WTC11 (cell line): Measurements from ENCODE around the gene MAB21L4. TPM values are rescaled to one million over a fixed set of nuclear protein-coding genes. Genes with fewer than 3 reads are reported as not detected.

ENCODE experiments used
- ATAC-seq: fragments of 200-7000 bp; cut with Tn5 transposase; 2 replicates; pipeline ENCODE4 v1.10.0; 2021; ENCODE audit warnings: mild to moderate bottlenecking, moderate library complexity
- CTCF ChIA-PET: fragments of 300-600 bp; sonication (Branson Sonifier 250); formaldehyde crosslinking; loops from one replicate; lab custom pipeline; 2021; ENCODE audit warnings: antibody characterized with exemption; lab: Charles Lee
- POLR2A ChIA-PET: fragments of 350-600 bp; sonication (Branson Sonifier 250); formaldehyde crosslinking; loops from one replicate; lab custom pipeline; 2021; ENCODE audit warnings: antibody characterized with exemption; lab: Charles Lee
- DNase-seq: peaks from one replicate; pipeline ENCODE4 v3.0.0; 2021; ENCODE audit warnings: low spot score
- H3K27ac Mint-ChIP-seq: 2 replicates; pipeline ENCODE4 v1.8.0; 2021; ENCODE audit warnings: mixed read lengths
- H3K27me3 Mint-ChIP-seq: 2 replicates; pipeline ENCODE4 v1.8.0; 2021; ENCODE audit warnings: low read depth, mild to moderate bottlenecking, moderate library complexity, mixed read lengths
- H3K36me3 Mint-ChIP-seq: 2 replicates; pipeline ENCODE4 v1.8.0; 2021; ENCODE audit warnings: mixed read lengths
- H3K4me1 Mint-ChIP-seq: 2 replicates; pipeline ENCODE4 v1.8.0; 2022; ENCODE audit warnings: mixed read lengths
- H3K4me3 Mint-ChIP-seq: 2 replicates; pipeline ENCODE4 v1.8.0; 2021; ENCODE audit warnings: mild to moderate bottlenecking, moderate library complexity, mixed read lengths
- H3K9me3 Mint-ChIP-seq: 2 replicates; pipeline ENCODE4 v1.8.0; 2021; ENCODE audit warnings: mixed read lengths
- AFF4 ChIP-seq: sonication (generic); formaldehyde crosslinking; IDR thresholded peaks from 2 replicates; pipeline ENCODE4 v1.8.1; 2023; ENCODE audit warnings: mild to moderate bottlenecking, missing genetic modification reagents, borderline replicate concordance
- CBFB ChIP-seq: sonication (generic); formaldehyde crosslinking; IDR thresholded peaks from 2 replicates; pipeline ENCODE4 v1.8.1; 2022; ENCODE audit warnings: mild to moderate bottlenecking, low read depth, missing genetic modification reagents
- IRF2 ChIP-seq: sonication (generic); formaldehyde crosslinking; IDR thresholded peaks from 2 replicates; pipeline ENCODE4 v1.8.0; 2022; ENCODE audit warnings: low read depth, missing genetic modification reagents, borderline replicate concordance
- MYBL2 ChIP-seq: sonication (generic); formaldehyde crosslinking; IDR thresholded peaks from 2 replicates; pipeline ENCODE4 v1.8.1; 2023; ENCODE audit warnings: mild to moderate bottlenecking, moderate library complexity, missing genetic modification reagents
- PRDM15 ChIP-seq: sonication (generic); formaldehyde crosslinking; IDR thresholded peaks from 2 replicates; pipeline ENCODE4 v1.8.0; 2022; ENCODE audit warnings: missing genetic modification reagents
- ZNF232 ChIP-seq: sonication (generic); formaldehyde crosslinking; IDR thresholded peaks from 2 replicates; pipeline ENCODE4 v1.8.0; 2022; ENCODE audit warnings: mild to moderate bottlenecking, missing genetic modification reagents
- ZNF317 ChIP-seq: sonication (generic); formaldehyde crosslinking; IDR thresholded peaks from 2 replicates; pipeline ENCODE4 v1.8.1; 2023; ENCODE audit warnings: low read depth, mild to moderate bottlenecking, moderate library complexity, missing genetic modification reagents, borderline replicate concordance
- ZNF671 ChIP-seq: fragments of 250-450 bp; sonication (Bioruptor Pico); IDR thresholded peaks from 2 replicates; pipeline ENCODE4 v1.8.0; 2021; ENCODE audit warnings: mild to moderate bottlenecking
- total RNA-seq: library from RNA; stranded (reverse); gene quantifications from 3 replicates; pipeline ENCODE4 v1.2.3, GENCODE V29; 2021
- TF ChIP-seq, protein P1 (sequence below): fragments of 250-450 bp; sonication (Bioruptor Pico); IDR thresholded peaks from 2 replicates; pipeline ENCODE4 v1.9.0; 2021; ENCODE audit warnings: mild to moderate bottlenecking, borderline replicate concordance
- TF ChIP-seq, protein P2 (sequence below): sonication (generic); formaldehyde crosslinking; IDR thresholded peaks from 2 replicates; pipeline ENCODE4 v1.8.1; 2023; ENCODE audit warnings: mild to moderate bottlenecking, missing genetic modification reagents, moderate library complexity
- TF ChIP-seq, protein P3 (sequence below): fragments of 250-450 bp; sonication (Bioruptor Pico); IDR thresholded peaks from 2 replicates; pipeline ENCODE4 v2.1.2; 2022; ENCODE audit warnings: mild to moderate bottlenecking, moderate library complexity

The MAB21L4 gene
- total RNA-seq, 1 experiment from 2014 or later = not detected

GRCh38 chr2:240911641-240912265 is 15.8 kb upstream of the MAB21L4 start:
- ATAC-seq (no peak), DNase-seq (no peak)
- H3K36me3 Mint-ChIP-seq = no peaks in the 10 kb centered on the region
- no peak overlapping the region for H3K27ac Mint-ChIP-seq
- no peaks in the 10 kb centered on the region for H3K9me3 Mint-ChIP-seq
- no peak overlapping the region for H3K4me3 Mint-ChIP-seq
- TF ChIP-seq, protein P1, sequence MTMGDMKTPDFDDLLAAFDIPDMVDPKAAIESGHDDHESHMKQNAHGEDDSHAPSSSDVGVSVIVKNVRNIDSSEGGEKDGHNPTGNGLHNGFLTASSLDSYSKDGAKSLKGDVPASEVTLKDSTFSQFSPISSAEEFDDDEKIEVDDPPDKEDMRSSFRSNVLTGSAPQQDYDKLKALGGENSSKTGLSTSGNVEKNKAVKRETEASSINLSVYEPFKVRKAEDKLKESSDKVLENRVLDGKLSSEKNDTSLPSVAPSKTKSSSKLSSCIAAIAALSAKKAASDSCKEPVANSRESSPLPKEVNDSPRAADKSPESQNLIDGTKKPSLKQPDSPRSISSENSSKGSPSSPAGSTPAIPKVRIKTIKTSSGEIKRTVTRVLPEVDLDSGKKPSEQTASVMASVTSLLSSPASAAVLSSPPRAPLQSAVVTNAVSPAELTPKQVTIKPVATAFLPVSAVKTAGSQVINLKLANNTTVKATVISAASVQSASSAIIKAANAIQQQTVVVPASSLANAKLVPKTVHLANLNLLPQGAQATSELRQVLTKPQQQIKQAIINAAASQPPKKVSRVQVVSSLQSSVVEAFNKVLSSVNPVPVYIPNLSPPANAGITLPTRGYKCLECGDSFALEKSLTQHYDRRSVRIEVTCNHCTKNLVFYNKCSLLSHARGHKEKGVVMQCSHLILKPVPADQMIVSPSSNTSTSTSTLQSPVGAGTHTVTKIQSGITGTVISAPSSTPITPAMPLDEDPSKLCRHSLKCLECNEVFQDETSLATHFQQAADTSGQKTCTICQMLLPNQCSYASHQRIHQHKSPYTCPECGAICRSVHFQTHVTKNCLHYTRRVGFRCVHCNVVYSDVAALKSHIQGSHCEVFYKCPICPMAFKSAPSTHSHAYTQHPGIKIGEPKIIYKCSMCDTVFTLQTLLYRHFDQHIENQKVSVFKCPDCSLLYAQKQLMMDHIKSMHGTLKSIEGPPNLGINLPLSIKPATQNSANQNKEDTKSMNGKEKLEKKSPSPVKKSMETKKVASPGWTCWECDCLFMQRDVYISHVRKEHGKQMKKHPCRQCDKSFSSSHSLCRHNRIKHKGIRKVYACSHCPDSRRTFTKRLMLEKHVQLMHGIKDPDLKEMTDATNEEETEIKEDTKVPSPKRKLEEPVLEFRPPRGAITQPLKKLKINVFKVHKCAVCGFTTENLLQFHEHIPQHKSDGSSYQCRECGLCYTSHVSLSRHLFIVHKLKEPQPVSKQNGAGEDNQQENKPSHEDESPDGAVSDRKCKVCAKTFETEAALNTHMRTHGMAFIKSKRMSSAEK (CRISPR knock-in tag) = no peak
- no peak for TF ChIP-seq ZNF671 (CRISPR knock-in tag)
- TF ChIP-seq IRF2 (CRISPR knock-in tag) = no peak
- TF ChIP-seq MYBL2 (CRISPR knock-in tag) = no peak
- TF ChIP-seq, protein P2, sequence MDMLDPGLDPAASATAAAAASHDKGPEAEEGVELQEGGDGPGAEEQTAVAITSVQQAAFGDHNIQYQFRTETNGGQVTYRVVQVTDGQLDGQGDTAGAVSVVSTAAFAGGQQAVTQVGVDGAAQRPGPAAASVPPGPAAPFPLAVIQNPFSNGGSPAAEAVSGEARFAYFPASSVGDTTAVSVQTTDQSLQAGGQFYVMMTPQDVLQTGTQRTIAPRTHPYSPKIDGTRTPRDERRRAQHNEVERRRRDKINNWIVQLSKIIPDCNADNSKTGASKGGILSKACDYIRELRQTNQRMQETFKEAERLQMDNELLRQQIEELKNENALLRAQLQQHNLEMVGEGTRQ = no peak
- no peak for TF ChIP-seq ZNF317 (CRISPR knock-in tag)
- TF ChIP-seq AFF4 = no peak
- no peak for TF ChIP-seq ZNF232
- no peak for TF ChIP-seq CBFB
- no peak for TF ChIP-seq PRDM15 (CRISPR knock-in tag)
- TF ChIP-seq, protein P3, sequence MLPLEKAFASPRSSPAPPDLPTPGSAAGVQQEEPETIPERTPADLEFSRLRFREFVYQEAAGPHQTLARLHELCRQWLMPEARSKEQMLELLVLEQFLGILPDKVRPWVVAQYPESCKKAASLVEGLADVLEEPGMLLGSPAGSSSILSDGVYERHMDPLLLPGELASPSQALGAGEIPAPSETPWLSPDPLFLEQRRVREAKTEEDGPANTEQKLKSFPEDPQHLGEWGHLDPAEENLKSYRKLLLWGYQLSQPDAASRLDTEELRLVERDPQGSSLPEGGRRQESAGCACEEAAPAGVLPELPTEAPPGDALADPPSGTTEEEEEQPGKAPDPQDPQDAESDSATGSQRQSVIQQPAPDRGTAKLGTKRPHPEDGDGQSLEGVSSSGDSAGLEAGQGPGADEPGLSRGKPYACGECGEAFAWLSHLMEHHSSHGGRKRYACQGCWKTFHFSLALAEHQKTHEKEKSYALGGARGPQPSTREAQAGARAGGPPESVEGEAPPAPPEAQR = no peak
- CTCF ChIA-PET = no interaction called here
- H3K27me3 Mint-ChIP-seq = peaks cover 6% of the 10 kb centered on the region
- POLR2A ChIA-PET = interaction anchor here (0.5 kb wide), 1 partner anchor 1682 kb away, joined by 4 read pairs; no protein-coding TSS in a partner anchor
- H3K4me1 Mint-ChIP-seq = no peaks in the 10 kb centered on the region
